GM21526 (cell line): ENCODE measurements around the gene MRPL17.

ENCODE experiments used
- ATAC-seq: cut with Tn5 transposase; IDR thresholded peaks from one replicate; pipeline ENCODE4 v1.9.1; 2021; ENCODE audit warnings: moderate library complexity; ENCODE audit not compliant: unreplicated experiment, low FRiP score

The MRPL17 gene

DNA sequence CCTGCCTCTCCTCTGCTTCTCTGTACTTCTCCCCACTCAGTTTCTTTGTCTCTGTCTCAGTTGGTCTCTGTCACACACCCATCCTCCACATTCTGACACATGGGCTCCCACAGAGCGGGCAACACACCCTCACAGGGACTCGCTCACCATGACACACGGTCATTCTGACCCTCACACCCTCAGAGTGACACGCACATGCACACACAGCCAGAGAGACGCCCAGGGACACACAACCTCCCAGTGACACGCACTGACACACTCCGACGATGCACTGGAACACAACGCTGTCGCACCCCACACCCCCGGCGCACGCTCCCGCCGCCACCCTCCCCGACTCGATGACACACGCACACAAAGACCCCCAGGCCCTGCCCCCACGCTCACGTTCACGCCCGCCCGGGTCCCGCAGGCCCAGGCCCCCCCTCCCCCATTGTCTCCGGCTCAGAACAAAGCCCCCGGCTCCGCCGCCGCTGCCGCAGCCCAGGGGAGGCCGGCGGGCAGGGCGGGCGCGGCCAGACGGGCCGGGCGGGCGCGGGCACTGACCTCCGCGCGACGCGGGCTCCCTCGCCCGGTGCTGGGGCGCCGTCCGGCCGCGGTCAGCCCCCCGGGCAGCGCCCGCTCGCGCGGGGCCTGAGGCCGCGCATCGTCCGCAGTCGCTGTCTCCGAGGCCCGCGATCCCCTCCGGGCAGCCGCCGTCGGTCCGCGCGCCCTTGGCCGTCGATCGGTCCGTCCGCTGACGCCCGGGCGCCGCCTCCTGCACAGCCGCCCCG lies 27.9 kb downstream of the MRPL17 start:
- no peak for ATAC-seq

DNA sequence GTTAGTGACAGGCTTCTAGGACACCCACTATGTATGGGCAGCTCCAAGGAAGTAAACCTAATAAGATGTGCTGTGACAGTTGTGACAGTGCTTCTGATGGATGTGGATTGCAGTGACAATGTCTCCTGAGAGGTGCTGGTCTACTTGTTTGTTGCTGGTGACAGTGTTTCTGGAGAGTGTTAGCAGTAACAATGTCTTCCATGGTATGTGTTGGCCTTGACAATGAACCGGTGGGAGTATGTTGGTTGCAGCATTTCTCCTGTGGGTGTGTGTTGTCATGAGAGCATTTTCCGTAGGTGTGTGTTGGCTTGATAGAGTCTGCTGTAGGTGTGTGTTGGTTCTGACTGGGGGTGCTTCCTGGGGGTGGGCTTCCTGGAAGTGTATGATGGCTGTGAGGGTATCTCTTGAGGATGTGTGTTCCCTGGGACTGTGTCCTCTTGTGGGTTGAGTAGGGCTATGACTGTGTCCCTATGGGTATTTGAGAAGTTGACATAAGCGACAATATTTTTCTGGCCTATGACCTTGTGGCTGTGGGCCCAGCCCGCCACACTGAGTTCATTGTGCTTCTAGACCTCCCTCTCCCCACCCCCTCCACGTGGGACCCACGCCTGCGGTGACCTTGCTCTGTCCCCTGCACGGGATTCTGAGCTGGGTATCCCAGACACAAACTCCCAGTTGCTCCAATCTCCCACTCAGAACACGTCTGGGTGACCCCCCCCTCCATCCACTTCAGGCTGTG lies 28.7 kb downstream of the MRPL17 start:
- no peak for ATAC-seq

DNA sequence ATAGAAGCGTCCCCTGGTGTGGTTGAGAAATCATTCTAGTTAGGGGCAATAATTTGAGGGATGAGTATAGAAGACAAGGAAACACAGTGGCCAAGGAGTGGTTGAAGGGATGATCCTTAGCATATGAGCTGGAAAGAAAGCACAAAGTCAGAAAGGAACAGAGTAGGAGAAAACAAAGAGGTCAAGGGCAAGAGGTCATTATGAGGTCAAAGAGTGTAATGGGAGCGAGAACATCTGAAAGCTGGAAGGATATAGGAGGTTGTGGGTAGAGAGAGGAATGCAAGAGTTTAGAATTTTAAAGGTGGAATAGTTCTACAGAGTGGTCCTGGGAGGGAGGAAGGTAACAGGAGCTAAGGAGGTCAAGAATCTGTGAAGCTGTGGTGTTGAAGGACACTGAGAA lies 29.5 kb downstream of the MRPL17 start:
- no peak for ATAC-seq

DNA sequence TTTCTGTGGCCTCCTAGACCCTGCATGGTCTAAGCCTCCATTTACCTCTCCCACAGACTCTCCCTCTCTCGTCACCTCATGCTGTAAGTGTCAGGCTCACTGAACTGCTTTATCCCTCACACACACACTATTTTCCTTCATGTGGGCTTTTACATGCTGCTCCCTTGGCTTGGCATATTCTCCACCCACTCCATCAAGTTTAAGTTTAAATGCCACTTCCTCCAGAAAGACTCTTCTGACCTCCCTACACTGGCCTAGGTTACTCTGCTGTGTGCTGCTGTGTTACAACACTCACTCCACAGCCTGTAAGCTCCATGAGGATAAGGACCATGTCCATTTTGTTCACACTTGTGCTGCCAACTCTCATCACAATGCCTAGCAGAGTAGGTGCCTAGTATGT lies 30.0 kb downstream of the MRPL17 start:
- no peak for ATAC-seq

DNA sequence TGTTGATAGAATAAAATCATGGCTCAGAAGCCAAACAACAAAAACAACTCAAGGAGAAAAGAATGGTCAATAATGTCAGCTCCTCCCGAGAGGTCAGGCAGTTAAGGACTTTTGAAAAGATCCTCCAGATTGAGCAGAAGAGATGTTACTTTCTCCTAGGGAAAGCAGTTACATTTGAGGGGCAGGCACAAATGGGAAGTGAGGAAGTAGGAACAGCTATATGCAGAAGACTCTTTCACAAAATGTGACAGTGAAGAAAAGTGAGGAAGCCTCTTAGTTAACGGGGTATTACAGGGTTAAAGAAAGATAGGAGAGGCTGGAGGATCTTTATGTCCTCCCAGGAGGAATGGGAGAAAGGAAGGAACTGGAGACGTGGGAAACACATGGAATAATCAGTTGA lies 31.0 kb downstream of the MRPL17 start:
- no peak for ATAC-seq

DNA sequence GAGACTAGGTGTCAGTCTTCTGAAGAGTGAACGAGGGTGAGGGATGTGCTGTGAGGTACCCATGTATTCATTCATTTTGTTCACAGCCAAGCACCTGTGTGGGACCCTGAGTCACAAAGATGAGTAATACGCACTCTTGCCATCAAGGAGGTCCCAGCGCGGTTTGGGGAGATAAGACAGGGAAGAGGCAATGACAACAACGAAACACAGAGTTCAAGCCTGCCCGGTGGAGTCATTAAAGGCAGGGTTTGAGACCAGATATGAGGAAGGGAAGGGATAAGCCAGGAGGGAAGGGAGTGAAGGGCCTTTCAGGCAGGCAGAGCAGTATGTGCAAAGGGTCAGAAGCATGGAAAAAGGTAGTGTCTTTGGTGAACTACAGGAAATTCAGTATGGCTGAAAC lies 32.2 kb downstream of the MRPL17 start:
- ATAC-seq = no peak

DNA sequence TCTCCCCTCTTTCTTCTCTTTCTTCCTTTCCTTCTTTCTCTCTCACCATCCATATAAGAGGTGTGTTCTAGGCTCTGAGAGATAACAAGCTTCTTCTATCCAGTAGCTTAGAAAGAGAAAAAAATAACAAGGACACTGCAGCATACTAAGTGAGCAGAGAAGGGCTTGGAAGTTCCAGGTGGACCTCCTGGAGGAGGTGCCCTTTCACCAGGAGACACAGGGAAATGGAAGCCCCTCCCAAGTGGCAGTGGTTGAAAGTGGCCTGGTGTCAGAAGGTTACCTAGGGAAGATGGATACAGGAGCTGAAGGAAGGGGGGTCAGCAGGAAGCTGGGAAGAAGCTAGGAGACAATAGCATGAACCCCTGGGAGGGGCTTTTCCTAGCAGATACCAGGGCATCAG lies 33.0 kb downstream of the MRPL17 start:
- ATAC-seq = no peak

DNA sequence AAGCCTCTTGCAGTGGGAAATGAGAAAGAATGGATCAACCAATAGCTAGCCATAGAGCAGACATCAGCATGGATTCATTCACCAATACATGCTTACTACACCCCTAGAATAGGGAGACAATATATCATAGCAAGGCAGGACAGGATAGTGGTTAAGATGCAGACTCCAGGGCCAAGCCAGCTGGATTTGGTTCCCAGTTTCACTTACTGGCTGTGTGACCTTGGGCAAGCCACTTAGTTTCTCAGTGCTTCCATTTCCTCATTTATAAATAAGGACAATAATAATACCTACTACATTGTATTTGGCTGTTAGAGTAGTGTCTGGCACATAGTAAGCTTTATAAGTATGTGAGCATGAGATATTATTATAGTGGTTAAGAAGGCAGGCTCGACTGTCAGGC lies 34.6 kb downstream of the MRPL17 start:
- ATAC-seq = no peak

DNA sequence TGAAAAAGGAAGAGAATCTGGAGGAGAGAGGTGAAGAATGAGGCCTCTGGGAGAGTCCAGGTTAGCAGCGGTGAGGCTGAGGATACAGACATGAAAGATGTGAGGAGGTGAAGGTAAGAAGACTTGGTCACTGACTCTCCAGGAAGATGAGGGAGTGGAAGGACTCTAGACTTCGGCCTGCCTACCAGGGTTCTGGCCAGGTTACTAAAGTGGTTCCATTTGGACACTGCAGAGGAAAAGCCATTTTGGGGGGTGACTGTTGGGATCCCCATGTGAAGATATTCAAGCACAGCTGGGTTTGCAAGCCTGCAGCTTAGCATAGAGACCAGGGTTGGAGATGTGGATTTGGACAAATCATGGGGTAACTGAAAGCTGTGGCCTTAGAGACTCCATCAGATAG lies 35.3 kb downstream of the MRPL17 start:
- ATAC-seq = no peak

DNA sequence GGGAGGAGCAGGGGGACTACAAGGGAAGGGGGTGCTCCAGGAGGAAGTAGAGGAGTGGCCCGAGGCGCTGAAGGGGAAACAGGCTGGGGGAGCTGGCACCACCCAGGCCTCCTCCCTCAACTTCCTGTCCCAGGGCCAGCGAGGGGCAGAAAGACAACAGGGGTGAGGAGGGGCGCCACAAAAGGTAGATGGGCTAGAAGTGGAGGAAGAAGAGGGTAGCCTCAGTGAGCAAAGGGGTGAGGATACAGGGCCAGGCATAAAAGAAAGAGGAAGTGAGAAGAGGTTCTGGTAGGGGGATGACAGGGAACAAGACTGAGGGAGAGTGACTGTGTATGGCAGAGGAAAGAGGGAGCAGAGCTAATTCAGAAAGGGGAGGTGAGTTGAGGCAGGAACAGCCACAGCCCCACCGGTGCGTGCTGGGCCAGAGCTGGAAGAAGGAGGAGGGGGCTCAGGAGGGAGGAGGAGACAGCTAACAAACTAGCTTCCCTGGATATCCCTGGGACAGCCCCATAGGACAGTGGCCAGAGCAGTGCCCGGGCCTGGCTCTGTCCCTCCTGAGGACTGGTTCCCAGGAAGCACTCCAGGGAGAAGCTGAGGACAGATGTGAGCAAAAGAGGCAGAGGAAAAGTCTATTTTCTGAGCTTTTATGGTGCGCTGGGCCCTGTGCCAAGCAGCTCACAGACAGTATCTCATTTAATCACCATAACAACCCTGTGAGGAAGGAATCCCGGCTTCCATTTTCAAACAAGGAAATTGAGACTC lies 36.0 kb downstream of the MRPL17 start:
- ATAC-seq = peak; percentile 86

DNA sequence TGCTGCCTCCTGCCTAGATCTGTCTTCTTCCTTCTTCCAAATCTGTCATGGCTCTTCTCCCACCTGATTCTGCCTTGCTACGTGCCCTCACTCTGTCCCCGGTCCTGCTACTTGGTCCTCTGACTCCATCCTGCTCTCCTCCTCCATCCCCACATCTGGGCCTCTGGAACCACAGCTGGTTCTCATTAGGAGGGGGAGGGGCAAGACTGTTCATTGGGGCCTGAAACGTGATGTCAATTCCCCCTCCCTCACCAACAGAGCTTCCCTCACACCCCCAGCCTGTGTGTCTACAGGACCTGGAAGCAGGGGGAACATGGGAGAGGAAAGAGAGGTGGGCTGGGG lies 36.6 kb downstream of the MRPL17 start:
- no peak for ATAC-seq

DNA sequence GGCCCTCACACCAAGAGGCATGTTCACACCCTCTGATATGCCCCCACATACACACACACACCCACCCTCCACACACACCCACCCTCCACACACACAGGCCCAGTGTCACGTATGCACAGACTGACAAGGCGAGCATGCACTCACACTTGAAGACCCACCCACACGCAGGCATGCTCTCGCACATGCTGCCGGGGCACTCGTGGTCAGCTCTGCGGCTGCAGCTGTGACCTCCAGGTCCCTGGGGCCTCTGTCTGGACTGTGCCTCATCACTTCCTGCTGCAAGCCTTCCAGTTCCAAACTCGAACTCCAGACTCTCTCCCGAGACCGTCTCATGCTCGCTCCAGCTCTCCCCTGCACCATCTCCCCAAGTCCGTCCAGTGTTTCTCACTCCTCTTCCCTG lies 37.1 kb downstream of the MRPL17 start:
- no peak for ATAC-seq

DNA sequence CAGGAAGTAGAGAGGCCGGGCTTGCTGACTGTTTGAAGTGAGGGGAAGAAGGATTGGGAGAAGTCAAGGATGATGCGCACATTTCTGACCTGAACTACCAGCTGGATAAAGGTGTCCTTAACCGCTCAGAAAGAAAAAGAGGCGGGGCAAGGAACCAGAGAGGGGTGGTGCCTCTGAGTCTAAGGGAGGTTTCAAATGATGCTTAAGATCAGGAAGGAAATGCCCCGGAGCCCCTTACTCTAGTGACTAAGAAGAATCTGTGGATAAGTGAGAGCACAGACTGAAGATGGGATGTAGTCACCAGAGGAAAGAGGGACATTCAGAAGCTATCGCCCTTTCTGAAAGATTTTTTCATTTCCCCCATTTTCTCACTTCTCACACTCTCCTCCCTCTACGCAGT lies 40.2 kb downstream of the MRPL17 start:
- ATAC-seq = no peak

DNA sequence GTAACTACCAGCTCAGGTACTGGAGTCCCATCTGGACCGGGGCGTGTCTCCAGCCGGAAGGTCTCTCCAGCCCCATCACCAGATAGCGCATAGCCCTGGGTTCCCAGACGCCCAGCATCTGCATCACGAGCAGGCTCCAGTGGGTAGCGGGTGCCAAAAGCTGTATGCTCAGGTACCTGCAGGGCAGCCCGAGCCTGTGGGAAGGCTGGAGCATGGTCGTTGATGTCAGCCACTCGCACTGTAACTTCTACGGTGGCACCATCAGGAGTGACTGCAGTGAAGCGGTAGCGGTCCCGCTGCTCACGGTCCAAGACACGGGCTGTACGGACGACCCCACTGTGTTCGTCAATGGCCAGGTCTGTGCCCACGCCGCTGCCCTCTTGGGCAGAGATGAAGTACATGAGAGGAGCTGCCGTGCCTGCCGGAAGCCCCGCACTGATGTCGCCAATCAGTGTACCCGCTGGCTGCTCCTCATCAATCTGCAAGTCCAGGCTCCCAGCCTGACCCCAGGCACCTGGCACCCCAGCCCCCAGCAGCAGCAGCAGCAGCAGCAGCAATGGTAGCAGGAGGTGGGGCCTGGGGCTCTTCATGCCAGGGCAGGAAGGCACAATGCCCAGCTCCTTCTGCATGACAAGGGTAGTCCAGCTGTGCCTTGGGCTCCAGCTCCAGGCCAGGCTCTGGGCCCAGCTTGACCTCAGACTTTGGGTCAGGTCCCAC lies 42.0 kb downstream of the MRPL17 start:
- no peak for ATAC-seq

DNA sequence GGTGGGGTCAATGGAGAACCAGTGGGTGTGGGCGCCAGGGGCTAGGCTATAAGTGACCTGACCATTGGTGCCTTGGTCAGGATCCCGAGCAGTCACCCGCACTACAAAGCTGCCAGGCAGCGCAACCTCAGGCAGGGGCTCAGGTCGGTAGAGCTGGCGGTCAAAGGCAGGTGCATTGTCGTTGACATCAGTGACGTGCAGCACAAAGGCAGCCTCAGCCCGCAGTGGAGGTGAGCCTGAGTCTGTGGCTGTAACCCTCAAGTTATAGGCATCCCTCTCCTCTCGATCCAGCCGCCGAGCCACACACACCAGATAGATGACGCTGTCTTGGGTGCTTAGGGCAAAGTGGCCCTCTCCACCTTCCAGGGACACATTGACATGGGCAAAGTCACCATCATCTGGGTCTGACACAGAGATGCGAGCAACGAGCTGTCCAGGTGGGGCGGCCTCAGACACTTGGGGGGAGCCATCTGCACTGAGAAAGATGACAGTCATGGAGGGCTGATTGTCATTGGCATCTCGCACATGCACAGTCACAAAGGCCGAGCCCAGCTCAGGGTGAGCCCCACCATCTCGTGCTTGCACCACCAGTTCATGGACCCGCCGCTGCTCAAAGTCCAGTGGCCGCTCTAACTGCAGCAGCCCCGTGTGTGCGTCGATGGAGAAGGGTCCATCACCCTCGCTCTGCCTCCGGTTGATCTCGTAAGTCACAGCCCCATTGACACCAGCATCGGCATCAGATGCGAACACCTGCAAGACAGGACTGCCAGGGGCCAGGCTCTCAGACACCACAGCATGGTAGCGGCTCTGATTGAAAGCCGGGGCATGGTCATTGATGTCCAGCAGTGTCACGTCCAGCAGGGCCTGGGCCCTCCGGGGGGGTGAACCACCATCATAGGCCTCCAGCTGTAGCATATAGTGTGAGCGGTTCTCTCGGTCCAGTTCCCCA lies 42.8 kb downstream of the MRPL17 start:
- no peak for ATAC-seq

DNA sequence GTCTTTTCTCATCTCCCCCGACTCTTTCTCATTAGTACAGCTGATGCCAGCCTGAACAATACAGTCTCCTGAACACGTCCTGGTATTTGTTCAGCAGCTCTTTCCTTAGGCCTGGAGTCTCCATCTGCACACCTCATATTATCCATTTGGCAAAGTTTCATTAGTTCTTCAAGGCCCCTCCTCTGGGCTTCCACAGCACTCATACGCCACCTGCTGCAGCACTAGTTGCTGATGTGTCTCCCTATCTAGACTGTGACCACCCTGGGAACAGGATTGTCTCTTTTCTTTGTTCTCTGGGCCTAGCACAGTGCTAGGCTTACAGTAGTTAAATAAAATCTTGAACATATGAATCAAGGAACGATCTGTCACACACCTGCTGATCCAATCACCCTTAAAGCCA lies 44.7 kb downstream of the MRPL17 start:
- ATAC-seq = no peak

DNA sequence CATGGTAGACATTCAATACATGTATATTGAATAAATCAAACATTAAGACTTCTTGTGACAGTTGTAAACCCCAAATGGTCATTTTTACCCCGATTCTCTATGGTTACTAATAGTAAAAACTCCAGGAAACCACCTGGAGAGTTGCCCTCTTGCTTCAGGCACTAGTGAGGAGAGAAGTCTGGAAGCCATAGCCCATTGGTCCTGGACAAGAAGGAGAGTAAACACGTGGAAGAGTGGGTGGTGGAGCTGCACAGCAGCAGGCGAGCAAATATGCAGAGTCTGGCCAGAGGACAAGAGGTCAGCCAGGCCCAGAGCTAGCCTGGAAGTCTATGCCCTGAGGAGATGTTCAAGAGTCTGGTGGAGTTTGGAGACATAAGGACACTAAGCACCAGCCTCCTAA lies 45.3 kb downstream of the MRPL17 start:
- ATAC-seq = no peak

DNA sequence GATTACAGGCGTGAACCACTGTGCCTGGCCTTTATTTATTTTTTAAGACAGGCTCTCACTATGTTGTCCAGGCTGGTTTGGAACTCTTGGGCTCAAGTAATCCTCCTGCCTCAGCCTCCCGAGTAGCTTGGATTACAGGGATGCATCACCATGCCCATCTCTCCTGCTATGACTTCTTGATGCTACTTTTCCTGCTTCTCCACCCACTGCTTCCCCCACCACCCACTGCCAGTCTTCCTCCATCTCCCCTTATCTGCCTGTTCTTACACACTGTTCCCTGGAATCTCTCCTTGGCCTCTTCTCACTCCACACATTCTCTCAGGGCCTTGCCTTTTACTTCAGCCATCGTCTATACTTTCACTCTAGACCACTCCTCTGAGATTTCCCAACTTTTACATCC lies 46.7 kb downstream of the MRPL17 start:
- no peak for ATAC-seq

DNA sequence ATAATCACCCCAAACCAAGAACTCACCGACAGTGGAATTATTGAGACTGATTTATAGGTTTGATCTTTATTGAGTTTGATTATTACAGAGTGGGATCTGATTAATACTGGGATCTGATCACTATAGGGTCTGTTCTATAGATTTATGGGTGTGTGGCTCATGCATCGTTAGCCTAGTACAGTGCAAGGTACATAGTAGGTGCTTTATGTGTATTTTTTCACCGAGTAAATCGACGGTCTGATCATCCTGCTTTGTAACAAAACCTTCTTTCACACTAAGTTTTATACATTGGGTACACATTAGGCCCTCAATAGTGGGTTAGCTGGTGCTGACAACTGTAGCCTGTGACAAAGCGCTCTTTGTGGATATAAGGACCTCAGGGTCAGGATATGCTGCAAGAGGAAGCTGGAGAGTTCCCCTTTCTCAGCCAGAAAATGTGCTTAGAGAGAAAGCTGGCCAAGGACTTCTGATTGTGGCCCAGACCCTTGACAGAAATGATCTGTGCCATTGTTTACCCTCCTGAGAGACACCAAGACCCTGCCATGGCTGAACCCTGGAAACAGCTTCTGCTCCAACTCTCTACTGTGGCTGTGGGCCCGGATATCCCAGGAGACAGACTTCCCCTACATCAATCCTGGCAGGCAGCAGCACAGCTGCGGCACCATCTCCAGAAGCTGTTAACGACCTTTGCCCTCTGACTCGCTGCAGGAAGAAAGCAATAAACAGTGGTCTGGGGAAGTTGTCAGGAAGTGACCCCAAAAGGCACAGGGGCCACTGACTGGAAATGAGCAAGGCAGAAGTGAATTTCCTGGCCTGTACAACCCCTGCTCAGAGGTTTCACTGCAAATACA lies 47.8 kb downstream of the MRPL17 start:
- no peak for ATAC-seq
